ELF-1 (cell line): ENCODE data around the gene MISP.

Experiments
- DNase-seq: peaks from one replicate; pipeline ENCODE4 v3.0.0-alpha.2; 2016; ENCODE audit warnings: low read depth, low spot score

The MISP gene

DNA sequence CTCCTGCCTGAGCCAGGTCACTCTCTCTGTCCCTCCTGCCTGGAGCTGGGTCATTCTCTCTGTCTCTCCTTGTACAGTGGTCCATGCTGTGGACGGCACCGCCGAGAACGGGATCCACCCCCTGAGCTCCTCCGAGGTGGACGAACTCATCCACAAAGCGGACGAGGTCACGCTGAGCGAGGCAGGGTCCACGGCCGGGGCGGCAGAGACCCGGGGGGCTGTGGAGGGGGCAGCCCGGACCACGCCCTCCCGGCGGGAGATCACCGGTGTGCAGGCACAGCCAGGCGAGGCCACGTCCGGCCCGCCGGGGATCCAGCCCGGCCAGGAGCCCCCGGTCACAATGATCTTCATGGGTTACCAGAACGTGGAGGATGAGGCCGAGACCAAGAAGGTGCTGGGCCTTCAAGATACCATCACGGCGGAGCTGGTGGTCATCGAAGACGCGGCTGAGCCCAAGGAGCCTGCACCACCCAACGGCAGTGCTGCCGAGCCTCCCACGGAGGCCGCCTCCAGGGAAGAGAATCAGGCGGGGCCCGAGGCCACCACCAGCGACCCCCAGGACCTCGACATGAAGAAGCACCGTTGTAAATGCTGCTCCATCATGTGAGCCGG, 4.6 kb upstream of the MISP start:
- no peak for DNase-seq

DNA sequence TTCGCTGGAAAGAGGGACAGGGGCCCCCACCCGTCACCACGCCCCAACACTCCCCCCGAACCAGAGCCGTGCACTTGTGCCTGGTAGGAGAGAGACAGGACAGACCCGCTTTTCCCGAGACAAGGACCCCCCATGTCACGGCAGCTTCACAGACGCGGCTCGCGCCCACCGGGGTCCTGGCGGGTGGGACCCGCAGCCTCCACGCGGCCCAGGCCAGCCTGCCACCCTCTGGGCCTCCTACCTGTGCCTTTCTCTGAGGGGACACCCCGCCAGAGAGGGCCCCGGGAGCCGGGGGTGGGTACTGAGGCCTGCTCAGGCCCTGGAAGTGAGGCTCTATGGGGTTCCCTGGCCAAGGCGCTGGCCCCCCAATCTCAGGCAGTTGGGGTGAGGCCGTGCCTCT, 4.0 kb upstream of the MISP start:
- DNase-seq: no peak

GRCh38 chr19:747432-748273, 3.3 kb upstream of the MISP start:
- DNase-seq: no peak

GRCh38 chr19:748274-748598, 2.7 kb upstream of the MISP start:
- peak; percentile 24 for DNase-seq

DNA sequence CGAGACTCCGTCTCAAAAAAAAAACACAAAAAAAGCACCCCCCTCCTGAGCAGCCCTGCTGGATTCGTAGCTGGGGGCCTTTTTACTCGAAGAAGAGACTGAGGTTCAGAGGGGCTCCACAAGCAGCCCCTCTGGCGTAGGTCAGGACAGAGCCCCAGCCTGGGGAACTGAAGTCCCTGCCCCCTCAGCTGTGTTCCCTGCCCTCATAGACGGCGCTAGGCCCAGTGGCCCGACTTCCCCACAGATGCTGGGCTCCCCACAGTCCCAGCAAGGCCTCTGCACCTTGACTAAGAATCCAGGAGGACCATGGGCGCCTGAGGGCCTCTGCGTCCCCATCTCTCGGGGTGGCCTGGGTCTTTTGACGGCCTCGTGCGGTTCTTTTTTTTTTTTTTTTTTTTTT, 1.1 kb upstream of the MISP start:
- no peak for DNase-seq

DNA sequence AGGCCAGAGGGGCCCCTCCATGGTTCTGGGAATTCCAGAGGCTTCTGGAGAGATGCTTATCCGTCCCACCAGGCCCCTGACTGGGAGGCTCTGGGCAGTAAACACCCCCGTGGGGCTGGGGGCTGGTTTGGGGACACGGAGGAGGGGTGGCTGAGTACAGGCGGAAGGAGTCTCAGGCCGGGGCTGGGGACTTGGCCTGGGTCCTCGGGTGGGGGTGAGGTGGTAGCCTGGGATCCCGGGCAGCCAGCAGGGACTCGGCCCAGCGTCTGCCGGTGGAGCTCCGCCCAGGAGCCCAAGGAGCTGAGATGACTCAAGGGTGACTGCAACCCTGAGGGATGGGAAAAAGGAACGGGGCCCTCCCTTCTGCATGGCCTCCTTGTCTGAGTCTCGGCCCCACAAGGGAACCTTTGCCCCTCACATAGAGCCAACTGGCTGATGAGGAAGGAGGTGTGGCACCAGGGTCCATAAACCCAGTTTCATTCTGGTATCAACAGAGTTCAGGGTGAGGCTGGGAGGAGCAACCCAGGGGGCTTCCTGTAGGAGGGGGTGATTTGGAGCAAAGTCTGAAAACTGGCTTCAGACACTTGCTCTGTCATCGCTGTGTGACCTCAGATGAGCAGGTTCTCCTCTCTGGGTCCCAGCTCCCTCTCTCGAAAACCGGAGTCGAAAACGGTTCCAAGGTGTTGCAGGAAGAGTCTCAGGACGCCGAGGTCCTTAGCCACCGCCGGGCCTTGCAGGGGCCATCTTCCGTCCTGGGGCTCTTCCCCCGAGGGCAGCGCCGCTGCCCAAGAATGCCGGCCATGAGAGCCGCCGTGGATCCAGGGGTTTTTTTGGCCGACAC, 809 bp downstream of the MISP start:
- no peak for DNase-seq

- peak; percentile 70 for DNase-seq
Observed at GRCh38 chr19:752652-753517, 2.0 kb downstream of the MISP start.

GRCh38 chr19:754530-754929, 3.6 kb downstream of the MISP start:
- no peak for DNase-seq

DNA sequence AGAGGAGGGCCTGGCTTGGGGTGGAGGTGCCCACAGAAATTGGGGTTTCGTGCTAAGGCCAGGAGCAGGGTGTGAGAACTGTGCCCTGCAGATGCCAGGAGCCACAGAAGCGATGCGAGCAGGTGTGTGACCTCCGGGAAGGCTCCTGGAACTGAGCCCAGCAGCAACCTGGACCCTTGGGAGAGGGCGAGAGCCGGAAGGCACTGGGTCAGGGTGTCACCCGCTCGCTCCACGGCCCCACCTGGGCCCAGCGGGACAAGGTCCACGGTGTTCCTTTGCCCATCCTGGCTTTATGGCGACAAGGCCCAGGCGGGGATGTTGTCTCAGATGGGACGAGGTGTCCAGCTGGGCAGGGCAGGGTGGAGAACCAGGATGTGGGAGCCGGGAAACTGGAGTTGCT, 4.2 kb downstream of the MISP start:
- DNase-seq: no peak

DNA sequence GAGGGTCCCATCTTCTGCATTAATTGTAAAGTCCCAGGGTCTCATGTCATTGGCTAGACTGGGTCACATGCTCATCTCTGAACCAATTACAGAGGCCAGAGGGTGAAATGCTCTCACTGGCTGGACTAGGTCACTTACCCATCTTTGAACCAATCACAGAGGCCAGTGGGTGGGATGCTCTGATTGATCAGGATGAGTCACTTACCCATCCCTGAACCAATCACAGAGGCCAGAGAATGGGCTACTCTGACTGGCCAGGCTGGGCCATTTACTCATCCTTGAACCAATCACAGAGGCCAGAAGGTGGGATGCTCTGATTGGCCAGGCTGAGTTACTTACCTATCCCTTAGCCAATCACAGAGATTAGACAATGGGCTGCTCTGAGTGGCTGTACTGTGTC, 5.3 kb downstream of the MISP start:
- DNase-seq: peak; percentile 46

DNA sequence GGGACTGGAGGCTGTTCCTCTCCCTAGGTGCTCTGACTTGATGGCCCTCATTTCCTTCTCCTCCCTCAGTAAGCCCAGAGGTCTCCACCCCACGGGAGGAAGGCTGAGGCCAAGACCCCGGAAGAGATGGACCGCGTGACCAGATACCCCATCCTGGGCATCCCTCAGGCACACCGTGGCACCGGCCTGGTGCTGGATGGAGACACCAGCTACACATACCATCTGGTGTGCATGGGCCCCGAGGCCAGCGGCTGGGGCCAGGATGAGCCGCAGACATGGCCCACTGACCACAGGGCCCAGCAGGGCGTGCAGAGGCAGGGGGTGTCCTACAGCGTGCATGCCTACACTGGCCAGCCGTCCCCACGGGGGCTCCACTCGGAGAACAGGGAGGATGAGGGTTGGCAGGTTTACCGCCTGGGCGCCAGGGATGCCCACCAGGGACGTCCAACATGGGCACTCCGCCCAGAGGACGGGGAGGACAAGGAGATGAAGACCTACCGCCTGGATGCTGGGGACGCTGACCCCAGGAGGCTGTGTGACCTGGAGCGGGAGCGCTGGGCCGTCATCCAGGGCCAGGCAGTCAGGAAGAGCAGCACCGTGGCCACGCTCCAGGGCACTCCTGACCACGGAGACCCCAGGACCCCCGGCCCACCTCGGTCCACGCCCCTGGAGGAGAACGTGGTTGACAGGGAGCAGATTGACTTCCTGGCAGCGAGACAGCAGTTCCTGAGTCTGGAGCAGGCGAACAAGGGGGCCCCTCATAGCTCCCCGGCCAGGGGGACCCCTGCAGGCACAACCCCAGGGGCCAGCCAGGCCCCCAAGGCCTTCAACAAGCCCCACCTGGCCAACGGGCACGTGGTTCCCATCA, 6.1 kb downstream of the MISP start:
- DNase-seq: no peak

- DNase-seq: no peak
Observed at GRCh38 chr19:757811-758668, 7.1 kb downstream of the MISP start.

DNA sequence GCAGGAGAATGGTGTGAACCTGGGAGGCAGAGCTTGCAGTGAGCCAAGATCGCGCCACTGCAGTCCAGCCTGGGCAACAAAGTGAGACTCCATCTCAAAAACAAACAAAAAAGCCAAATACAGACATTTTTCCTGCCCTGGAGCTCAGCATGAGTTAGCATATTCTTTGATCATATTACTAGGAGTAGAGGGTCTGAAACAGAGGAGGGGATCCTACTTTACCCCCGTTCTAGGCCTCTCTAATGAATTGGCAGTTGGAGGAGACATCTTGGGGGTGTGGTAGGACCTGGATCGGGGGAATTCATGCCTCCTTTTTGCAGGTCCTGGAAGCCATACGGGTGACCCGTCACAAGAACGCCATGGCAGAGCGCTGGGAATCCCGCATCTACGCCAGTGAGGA, 12.3 kb downstream of the MISP start:
- no peak for DNase-seq

DNA sequence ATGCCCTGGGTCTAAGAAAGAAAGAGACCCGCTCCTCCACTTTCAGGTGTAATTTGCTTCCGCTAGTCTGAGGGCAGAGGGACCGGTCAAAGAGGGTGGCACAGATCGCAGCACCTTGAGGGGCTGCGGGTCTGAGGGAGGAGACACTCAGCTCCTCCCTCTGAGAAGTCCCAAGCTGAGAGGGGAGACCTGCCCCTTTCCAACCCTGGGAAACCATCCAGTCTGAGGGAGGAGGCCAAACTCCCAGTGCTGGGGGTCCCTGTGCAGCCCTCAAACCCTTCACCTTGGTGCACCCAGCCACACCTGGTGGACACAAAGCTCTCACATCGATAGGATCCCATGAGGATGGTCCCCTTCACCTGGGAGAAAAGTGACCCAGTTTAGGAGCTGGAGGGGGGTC, 13.0 kb downstream of the MISP start:
- DNase-seq: no peak

GRCh38 chr19:764301-764700, 13.4 kb downstream of the MISP start:
- no peak for DNase-seq

DNA sequence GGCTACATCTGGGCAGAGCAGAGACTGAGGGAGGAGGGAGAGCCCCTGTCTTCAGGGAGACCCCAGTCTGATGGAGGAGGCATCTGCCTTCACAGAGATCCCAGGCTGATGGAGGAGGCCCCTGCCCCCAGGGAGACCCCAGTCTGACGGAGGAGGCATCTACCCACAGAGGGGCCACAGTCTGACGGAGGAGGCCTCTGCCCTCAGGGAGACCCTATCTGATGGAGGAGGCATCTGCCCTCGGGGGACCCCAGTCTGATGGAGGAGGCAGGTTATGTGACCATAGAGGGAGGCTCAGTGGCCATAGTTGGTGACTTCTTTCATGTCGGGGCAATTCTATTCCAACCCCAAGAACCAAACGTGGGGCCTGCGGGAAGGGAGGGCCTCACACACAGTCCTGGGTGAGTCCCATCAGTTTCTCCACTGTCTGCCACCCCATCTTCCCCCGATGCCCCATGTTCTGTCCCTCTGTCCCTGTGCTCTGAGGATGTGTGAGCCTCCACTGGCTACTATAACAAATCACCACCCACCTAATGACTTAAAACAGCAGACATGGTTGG, 14.3 kb downstream of the MISP start:
- DNase-seq: no peak

DNA sequence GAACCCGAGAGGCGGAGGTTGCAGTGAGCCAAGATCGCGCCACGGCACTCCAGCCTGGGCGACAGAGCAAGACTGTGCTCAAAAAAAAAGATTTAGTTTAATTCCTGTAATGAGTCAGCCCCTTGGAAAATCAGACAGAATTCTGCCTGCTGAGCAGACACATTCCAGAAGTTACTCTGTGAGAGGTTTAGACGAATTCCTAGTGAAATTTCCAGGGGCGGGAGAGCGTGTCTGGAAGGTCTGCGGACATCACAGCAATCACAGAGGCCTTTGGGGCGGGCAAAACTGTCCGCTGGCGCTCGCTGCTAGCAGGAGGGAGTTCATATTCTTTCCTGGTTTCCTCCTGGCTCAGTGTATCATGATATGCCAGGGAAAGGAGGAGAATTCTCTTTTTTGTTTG, 17.5 kb downstream of the MISP start:
- peak; percentile 80 for DNase-seq

- DNase-seq: no peak
Observed at GRCh38 chr19:769616-770015, 18.7 kb downstream of the MISP start.

DNA sequence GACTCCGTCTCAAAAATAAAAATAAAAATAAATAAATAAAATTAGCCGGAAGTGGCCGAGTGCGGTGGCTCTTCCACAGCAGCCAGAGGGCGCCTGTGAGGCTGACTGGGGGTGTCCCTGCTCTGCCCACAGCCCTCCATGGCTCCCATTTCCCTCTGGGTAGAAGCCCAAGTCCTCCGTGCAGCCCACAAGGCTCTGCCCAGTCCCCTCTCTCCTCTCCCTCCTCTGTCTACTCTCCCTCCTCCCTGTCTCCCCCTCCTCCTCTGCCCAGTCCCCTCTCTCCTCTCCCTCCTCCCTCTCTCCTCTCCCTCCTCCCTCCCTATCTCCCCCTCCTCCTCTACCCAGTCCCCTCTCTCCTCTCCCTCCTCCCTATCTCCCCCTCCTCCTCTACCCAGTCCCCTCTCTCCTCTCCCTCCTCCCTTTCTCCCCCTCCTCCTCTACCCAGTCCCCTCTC, 20.4 kb downstream of the MISP start:
- peak; percentile 40 for DNase-seq
